Nephron progenitor cell (in vitro differentiated cells): Measurements from ENCODE around the gene POLA1.

Source experiments
- DNase-seq: peaks from one replicate; pipeline ENCODE4 v3.0.0; 2021
- H3K27ac Mint-ChIP-seq: 2 replicates; pipeline ENCODE4 v1.8.0; 2021; ENCODE audit warnings: mild to moderate bottlenecking, moderate library complexity, mixed read lengths
- H3K27me3 Mint-ChIP-seq: 2 replicates; pipeline ENCODE4 v1.8.0; 2021; ENCODE audit warnings: mild to moderate bottlenecking, low read depth, mixed read lengths; ENCODE audit not compliant: poor library complexity
- H3K36me3 Mint-ChIP-seq: 2 replicates; pipeline ENCODE4 v1.8.0; 2021; ENCODE audit warnings: low read depth, mixed read lengths
- H3K4me1 Mint-ChIP-seq: 2 replicates; pipeline ENCODE4 v1.8.0; 2021; ENCODE audit warnings: mixed read lengths
- H3K4me3 Mint-ChIP-seq: 2 replicates; pipeline ENCODE4 v1.8.0; 2021; ENCODE audit warnings: mild to moderate bottlenecking, moderate library complexity, mixed read lengths
- H3K9me3 Mint-ChIP-seq: 2 replicates; pipeline ENCODE4 v1.8.0; 2021; ENCODE audit warnings: mild to moderate bottlenecking, moderate library complexity, mixed read lengths
- TF ChIP-seq, protein P1 (sequence below): fragments of 200-600 bp; sonication (generic); IDR thresholded peaks from 2 replicates; pipeline ENCODE4 v1.5.0; 2021; ENCODE audit warnings: antibody characterized with exemption

Gene POLA1

DNA sequence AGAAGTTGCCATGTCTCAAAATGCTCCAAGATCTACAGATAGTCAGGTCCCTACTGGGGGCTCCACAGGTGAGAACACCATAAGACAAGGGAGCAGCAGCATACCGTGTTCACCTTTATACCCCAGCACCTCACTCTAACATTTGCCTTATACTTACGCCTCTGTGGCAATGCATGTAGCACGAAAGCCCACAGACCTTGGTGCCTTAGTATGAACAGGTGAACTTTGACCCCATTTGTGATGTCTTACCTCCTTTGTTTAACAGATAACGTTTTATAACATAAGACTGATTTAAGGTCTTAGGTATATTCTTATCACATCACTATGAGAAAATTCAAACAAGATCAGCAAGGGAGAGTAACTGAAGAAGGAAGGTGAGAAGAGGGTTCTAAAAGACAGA, 193.2 kb downstream of the POLA1 start:
- TF ChIP-seq, protein P1, sequence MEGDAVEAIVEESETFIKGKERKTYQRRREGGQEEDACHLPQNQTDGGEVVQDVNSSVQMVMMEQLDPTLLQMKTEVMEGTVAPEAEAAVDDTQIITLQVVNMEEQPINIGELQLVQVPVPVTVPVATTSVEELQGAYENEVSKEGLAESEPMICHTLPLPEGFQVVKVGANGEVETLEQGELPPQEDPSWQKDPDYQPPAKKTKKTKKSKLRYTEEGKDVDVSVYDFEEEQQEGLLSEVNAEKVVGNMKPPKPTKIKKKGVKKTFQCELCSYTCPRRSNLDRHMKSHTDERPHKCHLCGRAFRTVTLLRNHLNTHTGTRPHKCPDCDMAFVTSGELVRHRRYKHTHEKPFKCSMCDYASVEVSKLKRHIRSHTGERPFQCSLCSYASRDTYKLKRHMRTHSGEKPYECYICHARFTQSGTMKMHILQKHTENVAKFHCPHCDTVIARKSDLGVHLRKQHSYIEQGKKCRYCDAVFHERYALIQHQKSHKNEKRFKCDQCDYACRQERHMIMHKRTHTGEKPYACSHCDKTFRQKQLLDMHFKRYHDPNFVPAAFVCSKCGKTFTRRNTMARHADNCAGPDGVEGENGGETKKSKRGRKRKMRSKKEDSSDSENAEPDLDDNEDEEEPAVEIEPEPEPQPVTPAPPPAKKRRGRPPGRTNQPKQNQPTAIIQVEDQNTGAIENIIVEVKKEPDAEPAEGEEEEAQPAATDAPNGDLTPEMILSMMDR, result no peak
- H3K36me3 Mint-ChIP-seq, result peaks cover 44% of the 10 kb centered on the region
- H3K27me3 Mint-ChIP-seq, result no peaks in the 10 kb centered on the region
- H3K4me3 Mint-ChIP-seq, result no peak overlapping the region
- H3K9me3 Mint-ChIP-seq, result no peaks in the 10 kb centered on the region
- DNase-seq, result no peak
- no peaks in the 10 kb centered on the region for H3K4me1 Mint-ChIP-seq
- no peak overlapping the region for H3K27ac Mint-ChIP-seq

DNA sequence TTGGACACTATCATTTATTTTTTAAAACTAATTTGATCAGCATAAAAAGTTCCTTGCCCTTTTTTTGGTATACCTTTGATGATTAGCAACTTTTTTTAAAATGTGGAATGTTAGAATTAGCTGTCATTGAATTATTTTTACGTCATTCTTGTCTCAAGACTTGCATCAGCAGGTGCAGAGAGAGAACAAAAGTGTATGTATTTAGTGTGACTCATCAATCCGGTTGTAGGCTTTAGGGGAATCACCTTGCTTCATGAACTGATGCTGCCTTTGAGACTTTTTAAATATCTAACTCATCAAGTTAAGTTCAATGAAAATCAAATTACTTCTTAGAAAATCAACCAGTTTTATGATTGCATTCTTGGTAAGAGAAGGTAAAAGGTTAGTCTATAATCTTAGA, 197.0 kb downstream of the POLA1 start:
- TF ChIP-seq, protein P1, result no peak
- Mint-ChIP-seq H3K9me3 (peaks cover 16% of the 10 kb centered on the region), H3K36me3 (peaks cover 81% of the 10 kb centered on the region), H3K27me3 (no peaks in the 10 kb centered on the region), H3K27ac (no peak overlapping the region), H3K4me3 (no peak overlapping the region), H3K4me1 (no peaks in the 10 kb centered on the region)
- no peak for DNase-seq

DNA sequence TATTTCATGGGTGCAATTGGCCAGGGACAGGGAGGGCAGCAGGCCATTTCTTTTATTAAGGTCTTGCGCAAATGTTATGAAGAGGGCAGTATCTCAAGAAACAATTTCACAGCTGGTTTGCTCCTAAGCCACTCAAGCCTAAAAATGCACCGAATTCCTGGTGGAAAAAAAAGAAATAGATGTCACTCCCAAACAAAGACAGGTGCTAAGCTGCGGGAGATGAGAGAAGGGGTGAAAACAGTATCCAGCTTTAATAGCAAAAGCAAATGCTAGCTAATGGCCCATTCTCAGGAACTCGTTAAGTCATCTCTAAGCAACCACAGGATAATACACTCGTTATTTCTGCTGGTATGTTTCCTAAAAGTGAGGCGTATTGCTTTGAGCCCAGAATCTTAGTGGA, 205.7 kb downstream of the POLA1 start:
- Mint-ChIP-seq H3K27ac (no peak overlapping the region), H3K4me1 (no peaks in the 10 kb centered on the region), H3K9me3 (no peaks in the 10 kb centered on the region), H3K27me3 (no peaks in the 10 kb centered on the region), H3K4me3 (no peak overlapping the region), H3K36me3 (peaks cover 39% of the 10 kb centered on the region)
- TF ChIP-seq, protein P1, result no peak
- no peak for DNase-seq

DNA sequence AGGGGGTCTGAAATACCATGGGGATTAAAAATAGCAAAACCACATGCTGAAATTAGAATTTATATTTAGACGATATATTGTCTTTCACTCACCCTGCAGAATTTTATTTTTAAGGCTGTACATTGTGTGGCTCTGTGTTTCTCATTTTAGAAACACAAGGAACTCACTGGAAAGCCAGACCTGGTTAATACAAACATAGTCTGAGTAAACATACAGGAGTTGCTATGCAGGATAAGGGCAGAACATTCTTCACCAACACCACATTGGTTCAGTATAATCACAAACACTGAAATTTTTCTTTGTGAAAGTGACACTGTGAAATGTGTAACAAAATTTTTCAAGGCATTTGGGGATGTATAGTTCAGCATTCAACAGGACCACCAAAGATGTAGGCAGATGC, 206.5 kb downstream of the POLA1 start:
- no peak overlapping the region for H3K27ac Mint-ChIP-seq
- H3K4me1 Mint-ChIP-seq, result no peaks in the 10 kb centered on the region
- H3K27me3 Mint-ChIP-seq, result no peaks in the 10 kb centered on the region
- TF ChIP-seq, protein P1, result no peak
- no peaks in the 10 kb centered on the region for H3K9me3 Mint-ChIP-seq
- peaks cover 30% of the 10 kb centered on the region for H3K36me3 Mint-ChIP-seq
- DNase-seq, result no peak
- no peak overlapping the region for H3K4me3 Mint-ChIP-seq

DNA sequence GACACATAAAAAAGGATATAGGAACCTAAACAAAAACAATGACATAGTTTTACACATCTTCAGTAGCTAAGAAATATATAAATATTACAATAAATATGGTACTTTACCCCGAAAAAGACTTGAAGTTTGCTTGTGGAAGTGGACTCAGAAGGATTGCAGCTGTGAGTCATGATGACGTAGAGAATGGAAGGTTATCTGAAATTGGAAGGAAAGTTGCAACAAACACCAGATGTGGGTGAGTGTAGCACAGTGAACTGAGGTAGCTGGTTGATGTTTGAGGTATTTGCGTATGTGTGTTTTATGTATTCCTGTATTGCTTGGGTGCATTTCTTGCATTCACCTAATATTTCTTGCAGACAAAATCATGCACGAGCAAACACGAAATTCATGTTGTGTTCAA, 209.1 kb downstream of the POLA1 start:
- no peak for DNase-seq
- H3K27ac Mint-ChIP-seq, result no peak overlapping the region
- TF ChIP-seq, protein P1, result no peak
- H3K4me1 Mint-ChIP-seq, result no peaks in the 10 kb centered on the region
- H3K27me3 Mint-ChIP-seq, result no peaks in the 10 kb centered on the region
- peaks cover 39% of the 10 kb centered on the region for H3K36me3 Mint-ChIP-seq
- no peak overlapping the region for H3K4me3 Mint-ChIP-seq
- peaks cover 9% of the 10 kb centered on the region for H3K9me3 Mint-ChIP-seq

DNA sequence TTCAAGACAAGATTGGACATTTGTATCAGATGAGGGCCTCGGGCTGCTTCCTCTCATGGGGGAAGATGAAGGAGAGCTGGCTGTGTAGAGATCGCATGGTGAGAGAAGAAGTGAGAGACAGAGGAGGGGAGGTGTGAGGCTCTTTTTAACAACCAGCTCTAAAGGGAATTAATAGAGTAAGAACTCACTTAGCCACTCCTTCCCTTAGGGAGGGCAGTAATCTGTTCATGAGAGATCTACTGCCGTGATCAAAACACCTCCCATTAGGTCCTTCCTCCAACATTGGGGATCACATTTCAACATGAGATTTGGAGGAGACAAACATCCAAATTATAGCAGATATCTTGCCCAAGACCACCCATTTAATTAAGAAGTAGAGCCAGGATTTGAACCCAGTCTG, 225.0 kb downstream of the POLA1 start:
- H3K27ac Mint-ChIP-seq, result no peak overlapping the region
- no peaks in the 10 kb centered on the region for H3K4me1 Mint-ChIP-seq
- peaks cover 24% of the 10 kb centered on the region for H3K36me3 Mint-ChIP-seq
- H3K4me3 Mint-ChIP-seq, result no peak overlapping the region
- TF ChIP-seq, protein P1, result no peak
- no peaks in the 10 kb centered on the region for H3K9me3 Mint-ChIP-seq
- H3K27me3 Mint-ChIP-seq, result no peaks in the 10 kb centered on the region
- no peak for DNase-seq
